GM15510 (cell line): ENCODE data around the gene AP3B2.

Experiments used
- POLR2A ChIP-seq: IDR thresholded peaks from 3 replicates; pipeline ENCODE4 v1.6.1; 2011; ENCODE audit warnings: borderline replicate concordance; ENCODE audit not compliant: insufficient read length; ENCODE audit errors: extremely low read depth

Gene AP3B2

GRCh38 chr15:82647045-82647834, 62.4 kb downstream of the AP3B2 start, which contains the start of gene CPEB1:
TSS of gene CPEB1 (minus strand) at chr15:82647363. CDS start at chr15:82628459, 18,904 bp downstream.
- no peak for TF ChIP-seq POLR2A

- TF ChIP-seq POLR2A: no peak
These were observed 63.2 kb downstream of the AP3B2 start for GRCh38 chr15:82646250-82647044.

- no peak for TF ChIP-seq POLR2A
These were observed 65.7 kb downstream of the AP3B2 start for GRCh38 chr15:82643992-82644391.

GRCh38 chr15:82642656-82643055, 67.0 kb downstream of the AP3B2 start:
- TF ChIP-seq POLR2A: no peak

- TF ChIP-seq POLR2A: no peak
These were observed 68.4 kb downstream of the AP3B2 start for GRCh38 chr15:82641129-82641798.

GRCh38 chr15:82640672-82641071, 69.0 kb downstream of the AP3B2 start:
- no peak for TF ChIP-seq POLR2A

GRCh38 chr15:82635798-82636197, 73.9 kb downstream of the AP3B2 start:
- TF ChIP-seq POLR2A: no peak

- TF ChIP-seq POLR2A: no peak
These were observed 79.6 kb downstream of the AP3B2 start for GRCh38 chr15:82630033-82630432.

GRCh38 chr15:82625136-82625535, 84.5 kb downstream of the AP3B2 start:
- no peak for TF ChIP-seq POLR2A

- TF ChIP-seq POLR2A: no peak
These were observed 85.2 kb downstream of the AP3B2 start for GRCh38 chr15:82624438-82624837.

- TF ChIP-seq POLR2A: no peak
These were observed 85.7 kb downstream of the AP3B2 start for GRCh38 chr15:82624008-82624407.

- TF ChIP-seq POLR2A: no peak
These were observed 87.7 kb downstream of the AP3B2 start for GRCh38 chr15:82621970-82622369.

- TF ChIP-seq POLR2A: no peak
These were observed 95.9 kb downstream of the AP3B2 start for GRCh38 chr15:82613747-82614146.

- TF ChIP-seq POLR2A: no peak
These were observed 98.3 kb downstream of the AP3B2 start for GRCh38 chr15:82611348-82611747.
